Body of pancreas (tissue), 4 donors: ENCODE measurements around the gene MAP4K3. TPM values are rescaled to one million over a fixed set of nuclear protein-coding genes. Genes with fewer than 3 reads are reported as not detected.

Experiments used
- ATAC-seq: fragments of 150-250 bp; one replicate; pipeline ENCODE4 v1.9.1; 2016
- DNase-seq, 4 donors: peaks; one replicate each; pipeline ENCODE4 v3.0.0-alpha.2; 2019
- H3K27ac ChIP-seq, 4 donors: fragments of 200-600 bp; sonication (generic); 1 replicate in 3 of 4; 2 replicates in 1 of 4; pipeline versions ENCODE4 v1.5.1 to v1.6.1; 2016 to 2019; ENCODE audit warnings: mild to moderate bottlenecking in 1 of 4, mixed read lengths in 1 of 4, moderate library complexity in 1 of 4
- H3K27me3 ChIP-seq, 2 donors: fragments of 200-600 bp; sonication (generic); one replicate each; pipeline ENCODE4 v1.6.0; 2016; ENCODE audit warnings: mild to moderate bottlenecking in 1 of 2
- H3K36me3 ChIP-seq, 2 donors: fragments of 200-600 bp; sonication (generic); replicated peaks in 1 of 2; 2 replicates each; pipeline ENCODE4 v1.5.1; 2016; ENCODE audit warnings: low read depth in 2 of 2; ENCODE audit not compliant: insufficient read depth in 1 of 2
- H3K4me1 ChIP-seq: fragments of 200-600 bp; sonication (generic); one replicate; pipeline ENCODE4 v1.6.0; 2016
- H3K4me3 ChIP-seq, 2 donors: fragments of 200-600 bp; sonication (generic); 1 replicate in 1 of 2; 2 replicates in 1 of 2; pipeline ENCODE4 v1.5.1; 2016 to 2019
- H3K9me3 ChIP-seq, 3 donors: fragments of 200-600 bp; sonication (generic); 1 replicate in 2 of 3; 2 replicates in 1 of 3; pipeline ENCODE4 v1.5.1; 2016
- POLR2A ChIP-seq, 3 donors: fragments of 450-650 bp; IDR thresholded peaks; one replicate each; pipeline ENCODE4 v1.6.1; 2016; ENCODE audit warnings: antibody characterized with exemption in 3 of 3, mild to moderate bottlenecking in 2 of 3
- WGBS, 2 donors: methylation state at CpG; one replicate each; pipeline ENCODE4 v1.1.5; 2017; 5-methylcytosine and 5-hydroxymethylcytosine counted together
- intact Hi-C: fragments of 100-400 bp; cut with DNase I; formaldehyde crosslinking; loops from one replicate; pipeline ENCODE4 v1.15.1; 2023
- total RNA-seq, 2 donors: library from RNA; depleted of rRNA; stranded (reverse); fragments of >200 nt; gene quantifications; one replicate each; pipeline ENCODE4 v1.1.0, GENCODE V29; 2016
- TF ChIP-seq, protein P1 (sequence below), 7 experiments: fragments of 450-650 bp in 4 of 7; fragments of 200-600 bp in 3 of 7; sonication (generic) in 3 of 7; IDR thresholded peaks; one replicate each; pipeline ENCODE4 v1.5.1; 2016 to 2019; ENCODE audit warnings: antibody characterized with exemption in 7 of 7

The MAP4K3 gene
- total RNA-seq, 2 donors from 2014 or later = 50.6 to 54.4 TPM

DNA sequence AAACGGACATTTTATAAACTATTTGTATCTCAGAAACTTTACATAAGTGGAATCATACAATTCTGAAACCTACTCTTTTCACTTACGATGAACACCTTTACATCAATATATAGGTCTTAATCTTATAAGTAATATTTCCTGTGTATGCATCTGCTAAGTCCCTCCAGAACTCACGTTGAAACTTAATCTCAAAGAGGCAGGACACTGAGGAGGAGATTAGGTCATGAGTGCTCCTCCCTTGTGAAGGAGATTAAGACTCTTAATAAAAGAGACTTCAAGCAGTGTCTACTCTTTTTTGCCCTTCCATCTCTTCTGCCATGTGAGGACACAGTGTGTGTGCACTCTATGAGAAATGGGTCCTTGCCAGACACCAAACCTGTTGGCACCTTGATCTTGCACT lies 98.6 kb downstream of the MAP4K3 start:
- H3K27ac ChIP-seq = no peak overlapping the region
- ATAC-seq = no peak
- H3K4me1 ChIP-seq = no peaks in the 10 kb centered on the region
- H3K27me3 ChIP-seq = no peaks in the 10 kb centered on the region
- WGBS, 2 donors = 76 to 84% methylated on average over 3 of the region's 3 CpGs
- DNase-seq = no peak
- H3K4me3 ChIP-seq = no peak overlapping the region
- no peaks in the 10 kb centered on the region for H3K9me3 ChIP-seq
- intact Hi-C loops = no loop called here
- TF ChIP-seq, protein P1, sequence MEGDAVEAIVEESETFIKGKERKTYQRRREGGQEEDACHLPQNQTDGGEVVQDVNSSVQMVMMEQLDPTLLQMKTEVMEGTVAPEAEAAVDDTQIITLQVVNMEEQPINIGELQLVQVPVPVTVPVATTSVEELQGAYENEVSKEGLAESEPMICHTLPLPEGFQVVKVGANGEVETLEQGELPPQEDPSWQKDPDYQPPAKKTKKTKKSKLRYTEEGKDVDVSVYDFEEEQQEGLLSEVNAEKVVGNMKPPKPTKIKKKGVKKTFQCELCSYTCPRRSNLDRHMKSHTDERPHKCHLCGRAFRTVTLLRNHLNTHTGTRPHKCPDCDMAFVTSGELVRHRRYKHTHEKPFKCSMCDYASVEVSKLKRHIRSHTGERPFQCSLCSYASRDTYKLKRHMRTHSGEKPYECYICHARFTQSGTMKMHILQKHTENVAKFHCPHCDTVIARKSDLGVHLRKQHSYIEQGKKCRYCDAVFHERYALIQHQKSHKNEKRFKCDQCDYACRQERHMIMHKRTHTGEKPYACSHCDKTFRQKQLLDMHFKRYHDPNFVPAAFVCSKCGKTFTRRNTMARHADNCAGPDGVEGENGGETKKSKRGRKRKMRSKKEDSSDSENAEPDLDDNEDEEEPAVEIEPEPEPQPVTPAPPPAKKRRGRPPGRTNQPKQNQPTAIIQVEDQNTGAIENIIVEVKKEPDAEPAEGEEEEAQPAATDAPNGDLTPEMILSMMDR (IDR thresholded peaks at IDR 0.05) = no peak
- no peak for TF ChIP-seq POLR2A (IDR thresholded peaks at IDR 0.05)
- no peaks in the 10 kb centered on the region for H3K36me3 ChIP-seq

DNA sequence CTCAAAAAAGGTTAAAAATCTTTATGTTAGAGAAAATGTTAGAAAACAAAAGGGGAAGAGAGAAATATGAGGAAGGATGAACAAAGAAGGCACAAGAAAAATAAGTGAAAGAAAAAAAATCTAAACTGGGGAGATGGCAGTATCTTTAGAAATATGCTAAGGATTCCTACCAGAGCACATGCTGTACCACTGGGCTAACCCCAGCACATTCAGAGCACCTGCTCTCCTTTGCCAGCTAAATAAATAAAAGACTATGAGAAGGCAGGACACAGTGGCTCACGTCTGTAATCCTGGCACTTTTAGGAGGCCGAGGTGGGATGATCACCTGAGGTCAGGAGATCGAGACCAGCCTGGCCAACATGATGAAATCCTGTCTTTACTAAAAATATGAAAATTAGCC lies 101.2 kb downstream of the MAP4K3 start:
- 91 to 97% methylated on average over 3 of the region's 3 CpGs for WGBS, 2 donors
- DNase-seq (no peak), ATAC-seq (no peak)
- no peaks in the 10 kb centered on the region for H3K27me3 ChIP-seq
- H3K4me3 ChIP-seq = no peak overlapping the region
- intact Hi-C loops = no loop called here
- H3K36me3 ChIP-seq = no peaks in the 10 kb centered on the region
- no peaks in the 10 kb centered on the region for H3K4me1 ChIP-seq
- TF ChIP-seq, protein P1 (IDR thresholded peaks at IDR 0.05) = no peak
- TF ChIP-seq POLR2A (IDR thresholded peaks at IDR 0.05) = no peak
- H3K9me3 ChIP-seq = no peaks in the 10 kb centered on the region
- H3K27ac ChIP-seq = no peak overlapping the region

DNA sequence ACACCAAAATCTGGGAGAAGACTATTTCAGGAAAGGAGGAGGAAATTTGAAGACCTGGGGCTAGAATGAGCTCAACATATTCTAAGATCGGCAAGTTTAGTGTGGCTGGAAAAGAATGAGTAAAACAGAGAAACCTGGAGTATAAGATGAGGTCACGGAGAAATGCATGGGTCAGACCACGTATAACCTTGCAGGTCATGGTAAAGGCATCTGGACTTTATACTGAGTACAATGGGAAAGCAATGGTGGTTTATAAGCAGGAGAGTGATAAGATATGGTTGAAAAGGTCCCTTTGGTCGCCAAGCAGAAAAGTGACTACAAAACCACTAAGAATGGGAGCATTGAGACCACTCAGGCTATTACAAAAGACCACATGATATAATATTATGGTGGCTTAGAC lies 102.1 kb downstream of the MAP4K3 start:
- intact Hi-C loops = no loop called here
- WGBS, 2 donors = 92 to 94% methylated on average over 4 of the region's 4 CpGs
- H3K27me3 ChIP-seq = no peaks in the 10 kb centered on the region

DNA sequence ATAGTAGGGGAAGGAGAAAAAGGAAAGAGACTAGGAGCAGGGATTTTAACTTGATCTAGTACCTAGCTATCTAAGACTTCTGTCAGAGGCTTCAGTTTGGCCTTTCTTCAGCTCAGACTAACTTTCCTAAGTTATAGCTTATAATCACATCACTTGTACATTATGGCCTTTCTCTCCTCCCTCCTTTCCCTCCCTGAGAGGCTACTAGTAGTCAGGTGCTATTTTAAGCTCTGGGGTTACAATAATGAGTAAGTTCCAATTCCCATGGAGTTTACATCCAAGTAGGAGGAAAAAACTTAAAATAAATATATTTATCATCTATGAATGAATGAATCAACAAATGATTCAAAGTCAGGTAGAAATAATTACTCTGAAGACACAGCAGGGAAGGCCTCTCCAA lies 102.6 kb downstream of the MAP4K3 start:
- no peak overlapping the region for H3K4me3 ChIP-seq
- TF ChIP-seq POLR2A (IDR thresholded peaks at IDR 0.05) = no peak
- TF ChIP-seq, protein P1 (IDR thresholded peaks at IDR 0.05) = no peak
- intact Hi-C loops = no loop called here
- no peaks in the 10 kb centered on the region for H3K4me1 ChIP-seq
- no peaks in the 10 kb centered on the region for H3K27me3 ChIP-seq
- no peak for ATAC-seq
- H3K9me3 ChIP-seq = no peaks in the 10 kb centered on the region
- no peak for DNase-seq
- H3K27ac ChIP-seq = no peak overlapping the region
- peaks cover 0 to 3% of the 10 kb centered on the region in 2 donors for H3K36me3 ChIP-seq

More for the DNA sequence above, 102.1 kb downstream of the MAP4K3 start:
- DNase-seq (no peak), ATAC-seq (no peak)
- Histone ChIP-seq H3K9me3 (no peaks in the 10 kb centered on the region), H3K4me3 (no peak overlapping the region), H3K27ac (no peak overlapping the region), H3K4me1 (no peaks in the 10 kb centered on the region), H3K36me3 (peaks cover 0 to 3% of the 10 kb centered on the region in 2 donors)
- no peak for TF ChIP-seq POLR2A (IDR thresholded peaks at IDR 0.05)
- TF ChIP-seq, protein P1 (IDR thresholded peaks at IDR 0.05) = no peak

DNA sequence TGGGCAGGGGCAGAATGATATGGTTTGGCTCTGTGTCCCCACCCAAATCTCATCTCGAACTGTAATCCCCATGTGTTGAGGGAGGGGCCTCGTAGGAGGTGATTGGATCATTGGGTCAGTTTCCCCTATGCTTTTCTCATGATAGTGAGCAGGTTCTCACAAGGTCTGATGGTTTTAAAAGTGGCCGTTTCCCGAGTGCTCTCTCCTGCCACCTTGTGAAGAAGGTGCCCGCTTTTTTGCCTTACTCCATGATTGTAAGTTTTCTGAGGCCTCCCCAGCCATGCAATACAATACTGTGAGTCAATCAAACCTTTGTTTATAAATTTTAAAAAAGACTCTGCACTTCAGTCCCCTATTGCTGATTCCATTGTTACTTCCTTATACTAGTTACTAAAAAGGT lies 110.4 kb downstream of the MAP4K3 start:
- H3K36me3 ChIP-seq = peaks cover 0 to 4% of the 10 kb centered on the region in 2 donors

More for the DNA sequence above, 110.4 kb downstream of the MAP4K3 start:
- WGBS, 2 donors = 88 to 94% methylated on average over 5 of the region's 5 CpGs
- no peak for ATAC-seq
- no peaks in the 10 kb centered on the region for H3K4me1 ChIP-seq
- intact Hi-C loops = no loop called here
- no peak overlapping the region for H3K27ac ChIP-seq
- no peaks in the 10 kb centered on the region for H3K27me3 ChIP-seq
- DNase-seq = no peak
- no peak overlapping the region for H3K4me3 ChIP-seq
- TF ChIP-seq, protein P1 (IDR thresholded peaks at IDR 0.05) = no peak
- no peak for TF ChIP-seq POLR2A (IDR thresholded peaks at IDR 0.05)
- H3K9me3 ChIP-seq = no peaks in the 10 kb centered on the region
